ENCODE measurements around the gene DNAJA4.

DNAJA4 gene

DNA sequence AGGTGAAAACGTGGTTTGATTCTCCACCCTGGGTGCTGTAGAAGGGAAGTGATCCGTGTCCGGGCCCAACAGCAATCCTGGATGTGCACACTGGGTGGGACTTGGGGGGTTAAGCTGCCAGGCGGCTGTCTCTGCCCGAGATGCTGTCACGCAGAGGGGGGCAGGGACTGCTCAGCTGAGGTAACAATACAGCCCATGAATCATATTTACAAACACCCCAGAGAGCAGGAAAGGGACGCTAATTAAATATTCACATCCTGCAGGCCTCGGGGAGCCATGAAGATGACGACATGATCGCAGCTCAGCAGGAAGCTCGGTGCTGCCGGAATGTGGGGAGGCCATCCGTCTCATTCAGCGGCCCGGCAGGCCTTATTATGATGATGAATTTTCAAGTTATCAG, 57.9 kb downstream of the DNAJA4 start (continued):
- peak; percentile 37; the same call in 1 of the 2 replicates for TF ChIP-seq OSR2 (tag by site-specific recombination; IDR thresholded peaks at IDR 0.05)

GRCh38 chr15:78322724-78323521, 58.6 kb downstream of the DNAJA4 start:
- POLR2A ChIA-PET: interaction anchor here (0.8 to 1.3 kb wide), 2 partner anchors 23 to 115 kb away, joined by 3 read pairs; partner anchors contain the start of genes IREB2 and SKIC8
- no peak overlapping the region; the same call in 1 of the 2 replicates for H3K27ac ChIP-seq (ENCODE audit: extremely low read depth, low read depth, low read length)
- CTCF ChIA-PET: interaction anchor here (0.5 to 2.7 kb wide), 6 partner anchors 9 to 133 kb away, joined by 3 to 8 read pairs (median 4); no protein-coding TSS in a partner anchor

GRCh38 chr15:78323693-78324092, 59.3 kb downstream of the DNAJA4 start:
- ChIA-PET POLR2A (interaction anchor here (1.3 kb wide), 1 partner anchor 114 kb away, joined by 3 read pairs; the partner anchor contains the start of gene IREB2), CTCF (interaction anchor here (0.7 to 2.7 kb wide), 4 partner anchors 9 to 99 kb away, joined by 3 to 8 read pairs (median 5); no protein-coding TSS in a partner anchor)
- no peaks in the 10 kb centered on the region; the same call in 1 of the 2 replicates for H3K4me1 ChIP-seq (ENCODE audit: control insufficient read depth, insufficient read depth, low read length)
- no peaks in the 10 kb centered on the region for H3K9me3 ChIP-seq (ENCODE audit: control insufficient read depth, insufficient read depth, low read depth, low read length)
- H3K4me3 ChIP-seq (ENCODE audit: low read depth, low read length): no peak overlapping the region
- TF ChIP-seq MYNN (tag by site-specific recombination; IDR thresholded peaks at IDR 0.05; ENCODE audit: borderline replicate concordance) (no peak), ZNF138 (tag by site-specific recombination; IDR thresholded peaks at IDR 0.05; ENCODE audit: borderline replicate concordance) (no peak), ZNF239 (tag by site-specific recombination; IDR thresholded peaks at IDR 0.05) (no peak), ZNF184 (tag by site-specific recombination; IDR thresholded peaks at IDR 0.05) (no peak), SP7 (tag by site-specific recombination; IDR thresholded peaks at IDR 0.05) (no peak), ZNF76 (tag by site-specific recombination; IDR thresholded peaks at IDR 0.05; ENCODE audit: borderline replicate concordance, low read depth) (no peak), ZNF311 (tag by site-specific recombination; IDR thresholded peaks at IDR 0.05; ENCODE audit: borderline replicate concordance) (no peak)
- TF ChIP-seq, protein P1, sequence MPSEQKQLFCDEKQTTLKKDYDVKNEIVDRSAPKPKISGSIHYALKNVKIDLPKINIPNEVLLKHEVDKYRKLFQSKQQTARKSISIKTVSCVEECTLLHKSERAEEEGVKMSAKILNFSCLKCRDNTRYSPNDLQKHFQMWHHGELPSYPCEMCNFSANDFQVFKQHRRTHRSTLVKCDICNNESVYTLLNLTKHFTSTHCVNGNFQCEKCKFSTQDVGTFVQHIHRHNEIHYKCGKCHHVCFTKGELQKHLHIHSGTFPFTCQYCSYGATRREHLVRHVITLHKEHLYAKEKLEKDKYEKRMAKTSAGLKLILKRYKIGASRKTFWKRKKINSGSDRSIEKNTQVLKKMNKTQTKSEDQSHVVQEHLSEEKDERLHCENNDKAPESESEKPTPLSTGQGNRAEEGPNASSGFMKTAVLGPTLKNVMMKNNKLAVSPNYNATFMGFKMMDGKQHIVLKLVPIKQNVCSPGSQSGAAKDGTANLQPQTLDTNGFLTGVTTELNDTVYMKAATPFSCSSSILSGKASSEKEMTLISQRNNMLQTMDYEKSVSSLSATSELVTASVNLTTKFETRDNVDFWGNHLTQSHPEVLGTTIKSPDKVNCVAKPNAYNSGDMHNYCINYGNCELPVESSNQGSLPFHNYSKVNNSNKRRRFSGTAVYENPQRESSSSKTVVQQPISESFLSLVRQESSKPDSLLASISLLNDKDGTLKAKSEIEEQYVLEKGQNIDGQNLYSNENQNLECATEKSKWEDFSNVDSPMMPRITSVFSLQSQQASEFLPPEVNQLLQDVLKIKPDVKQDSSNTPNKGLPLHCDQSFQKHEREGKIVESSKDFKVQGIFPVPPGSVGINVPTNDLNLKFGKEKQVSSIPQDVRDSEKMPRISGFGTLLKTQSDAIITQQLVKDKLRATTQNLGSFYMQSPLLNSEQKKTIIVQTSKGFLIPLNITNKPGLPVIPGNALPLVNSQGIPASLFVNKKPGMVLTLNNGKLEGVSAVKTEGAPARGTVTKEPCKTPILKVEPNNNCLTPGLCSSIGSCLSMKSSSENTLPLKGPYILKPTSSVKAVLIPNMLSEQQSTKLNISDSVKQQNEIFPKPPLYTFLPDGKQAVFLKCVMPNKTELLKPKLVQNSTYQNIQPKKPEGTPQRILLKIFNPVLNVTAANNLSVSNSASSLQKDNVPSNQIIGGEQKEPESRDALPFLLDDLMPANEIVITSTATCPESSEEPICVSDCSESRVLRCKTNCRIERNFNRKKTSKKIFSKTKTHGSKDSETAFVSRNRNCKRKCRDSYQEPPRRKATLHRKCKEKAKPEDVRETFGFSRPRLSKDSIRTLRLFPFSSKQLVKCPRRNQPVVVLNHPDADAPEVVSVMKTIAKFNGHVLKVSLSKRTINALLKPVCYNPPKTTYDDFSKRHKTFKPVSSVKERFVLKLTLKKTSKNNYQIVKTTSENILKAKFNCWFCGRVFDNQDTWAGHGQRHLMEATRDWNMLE (tag by site-specific recombination; conservative IDR thresholded peaks at IDR 0.05; ENCODE audit: low read depth): no peak
- no peak overlapping the region for H3K27ac ChIP-seq (ENCODE audit: extremely low read depth, low read depth, low read length)
- H3K36me3 ChIP-seq (ENCODE audit: control insufficient read depth in 2 of 2, insufficient read depth in 1 of 2, low read length in 2 of 2): no peaks in the 10 kb centered on the region

More at GRCh38 chr15:78322724-78323521, 58.6 kb downstream of the DNAJA4 start:
- no peaks in the 10 kb centered on the region; the same call in 1 of the 2 replicates for H3K4me1 ChIP-seq (ENCODE audit: control insufficient read depth, insufficient read depth, low read length)
- no peaks in the 10 kb centered on the region for H3K36me3 ChIP-seq (ENCODE audit: control insufficient read depth in 2 of 2, insufficient read depth in 1 of 2, low read length in 2 of 2)
- no peaks in the 10 kb centered on the region for H3K9me3 ChIP-seq (ENCODE audit: control insufficient read depth, insufficient read depth, low read depth, low read length)
- TF ChIP-seq, protein P1 (tag by site-specific recombination; conservative IDR thresholded peaks at IDR 0.05; ENCODE audit: low read depth): 0 out of 2 replicates have a peak, but pooled peaks have one; percentile 32
- TF ChIP-seq ZNF404 (tag by site-specific recombination; IDR thresholded peaks at IDR 0.05) (no peak), ZNF785 (tag by site-specific recombination; IDR thresholded peaks at IDR 0.05) (no peak), ZNF16 (tag by site-specific recombination; IDR thresholded peaks at IDR 0.05; ENCODE audit: low read depth) (0 out of 2 replicates have a peak, but pooled peaks have one; percentile 6), ZNF639 (tag by site-specific recombination; IDR thresholded peaks at IDR 0.05) (no peak), ZNF707 (tag by site-specific recombination; IDR thresholded peaks at IDR 0.05) (no peak), ZNF473 (tag by site-specific recombination; IDR thresholded peaks at IDR 0.05) (no peak), ZFP37 (tag by site-specific recombination; IDR thresholded peaks at IDR 0.05) (no peak)
- no peak overlapping the region for H3K4me3 ChIP-seq (ENCODE audit: low read depth, low read length)

Data from HEK293 (cell line).